Prostate gland (tissue), 2 donors: ENCODE measurements around the gene UBR4.

ENCODE experiments used
- CTCF ChIP-seq, 4 experiments: fragments of 200-600 bp in 2 of 4; fragments of 450-650 bp in 2 of 4; sonication (generic) in 2 of 4; IDR thresholded peaks; 1 replicate in 3 of 4; 2 replicates in 1 of 4; pipeline ENCODE4 v1.5.1; 2016 to 2019; ENCODE audit warnings: antibody characterized with exemption in 4 of 4, mild to moderate bottlenecking in 2 of 4, moderate library complexity in 2 of 4
- POLR2A ChIP-seq: fragments of 450-650 bp; IDR thresholded peaks from one replicate; pipeline ENCODE4 v1.6.1; 2016; ENCODE audit warnings: antibody characterized with exemption, mild to moderate bottlenecking
- POLR2AphosphoS5 ChIP-seq: sonication (generic); formaldehyde crosslinking; IDR thresholded peaks from one replicate; pipeline ENCODE4 v1.6.1; 2017; ENCODE audit warnings: antibody characterized with exemption

- TF ChIP-seq CTCF (IDR thresholded peaks at IDR 0.05) (no peak), POLR2A (no peak), POLR2AphosphoS5 (no peak)
These were observed 81.0 kb downstream of the UBR4 start for GRCh38 chr1:19128968-19129514.
